Nephron progenitor cell (in vitro differentiated cells): ENCODE measurements around the gene FOSB.

Source experiments
- DNase-seq: peaks from one replicate; pipeline ENCODE4 v3.0.0; 2021
- H3K27ac Mint-ChIP-seq: 2 replicates; pipeline ENCODE4 v1.8.0; 2021; ENCODE audit warnings: mild to moderate bottlenecking, moderate library complexity, mixed read lengths
- H3K27me3 Mint-ChIP-seq: 2 replicates; pipeline ENCODE4 v1.8.0; 2021; ENCODE audit warnings: mild to moderate bottlenecking, low read depth, mixed read lengths; ENCODE audit not compliant: poor library complexity
- H3K36me3 Mint-ChIP-seq: 2 replicates; pipeline ENCODE4 v1.8.0; 2021; ENCODE audit warnings: low read depth, mixed read lengths
- H3K4me1 Mint-ChIP-seq: 2 replicates; pipeline ENCODE4 v1.8.0; 2021; ENCODE audit warnings: mixed read lengths
- H3K4me3 Mint-ChIP-seq: 2 replicates; pipeline ENCODE4 v1.8.0; 2021; ENCODE audit warnings: mild to moderate bottlenecking, moderate library complexity, mixed read lengths
- H3K9me3 Mint-ChIP-seq: 2 replicates; pipeline ENCODE4 v1.8.0; 2021; ENCODE audit warnings: mild to moderate bottlenecking, moderate library complexity, mixed read lengths
- TF ChIP-seq, protein P1 (sequence below): fragments of 200-600 bp; sonication (generic); IDR thresholded peaks from 2 replicates; pipeline ENCODE4 v1.5.0; 2021; ENCODE audit warnings: antibody characterized with exemption

FOSB gene

DNA sequence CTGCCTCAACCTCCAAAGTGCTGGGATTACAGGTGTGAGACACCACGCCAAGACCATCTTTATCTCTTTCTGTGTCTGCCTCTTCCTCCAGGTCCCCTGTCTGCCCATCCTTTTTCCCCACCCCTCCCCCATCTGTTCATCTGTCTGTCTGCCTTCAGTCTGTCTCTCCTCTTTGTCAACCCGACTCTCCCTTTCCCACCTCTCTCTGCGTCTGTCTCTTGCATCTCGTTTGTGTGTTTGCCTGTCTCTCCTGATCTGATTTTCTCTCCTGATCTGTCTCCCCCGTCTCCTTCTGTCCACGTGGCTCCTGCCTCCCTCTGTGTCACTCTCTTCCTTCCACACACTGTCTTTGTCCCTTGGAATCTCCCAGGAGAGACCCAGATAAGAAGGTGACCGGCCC lies 49.4 kb downstream of the FOSB start:
- no peak for DNase-seq
- Mint-ChIP-seq H3K36me3 (peaks cover 20% of the 10 kb centered on the region), H3K9me3 (no peaks in the 10 kb centered on the region), H3K4me1 (peaks cover 15% of the 10 kb centered on the region), H3K4me3 (no peak overlapping the region), H3K27me3 (no peaks in the 10 kb centered on the region), H3K27ac (peak overlapping the region; percentile 62)
- TF ChIP-seq, protein P1, sequence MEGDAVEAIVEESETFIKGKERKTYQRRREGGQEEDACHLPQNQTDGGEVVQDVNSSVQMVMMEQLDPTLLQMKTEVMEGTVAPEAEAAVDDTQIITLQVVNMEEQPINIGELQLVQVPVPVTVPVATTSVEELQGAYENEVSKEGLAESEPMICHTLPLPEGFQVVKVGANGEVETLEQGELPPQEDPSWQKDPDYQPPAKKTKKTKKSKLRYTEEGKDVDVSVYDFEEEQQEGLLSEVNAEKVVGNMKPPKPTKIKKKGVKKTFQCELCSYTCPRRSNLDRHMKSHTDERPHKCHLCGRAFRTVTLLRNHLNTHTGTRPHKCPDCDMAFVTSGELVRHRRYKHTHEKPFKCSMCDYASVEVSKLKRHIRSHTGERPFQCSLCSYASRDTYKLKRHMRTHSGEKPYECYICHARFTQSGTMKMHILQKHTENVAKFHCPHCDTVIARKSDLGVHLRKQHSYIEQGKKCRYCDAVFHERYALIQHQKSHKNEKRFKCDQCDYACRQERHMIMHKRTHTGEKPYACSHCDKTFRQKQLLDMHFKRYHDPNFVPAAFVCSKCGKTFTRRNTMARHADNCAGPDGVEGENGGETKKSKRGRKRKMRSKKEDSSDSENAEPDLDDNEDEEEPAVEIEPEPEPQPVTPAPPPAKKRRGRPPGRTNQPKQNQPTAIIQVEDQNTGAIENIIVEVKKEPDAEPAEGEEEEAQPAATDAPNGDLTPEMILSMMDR = no peak

DNA sequence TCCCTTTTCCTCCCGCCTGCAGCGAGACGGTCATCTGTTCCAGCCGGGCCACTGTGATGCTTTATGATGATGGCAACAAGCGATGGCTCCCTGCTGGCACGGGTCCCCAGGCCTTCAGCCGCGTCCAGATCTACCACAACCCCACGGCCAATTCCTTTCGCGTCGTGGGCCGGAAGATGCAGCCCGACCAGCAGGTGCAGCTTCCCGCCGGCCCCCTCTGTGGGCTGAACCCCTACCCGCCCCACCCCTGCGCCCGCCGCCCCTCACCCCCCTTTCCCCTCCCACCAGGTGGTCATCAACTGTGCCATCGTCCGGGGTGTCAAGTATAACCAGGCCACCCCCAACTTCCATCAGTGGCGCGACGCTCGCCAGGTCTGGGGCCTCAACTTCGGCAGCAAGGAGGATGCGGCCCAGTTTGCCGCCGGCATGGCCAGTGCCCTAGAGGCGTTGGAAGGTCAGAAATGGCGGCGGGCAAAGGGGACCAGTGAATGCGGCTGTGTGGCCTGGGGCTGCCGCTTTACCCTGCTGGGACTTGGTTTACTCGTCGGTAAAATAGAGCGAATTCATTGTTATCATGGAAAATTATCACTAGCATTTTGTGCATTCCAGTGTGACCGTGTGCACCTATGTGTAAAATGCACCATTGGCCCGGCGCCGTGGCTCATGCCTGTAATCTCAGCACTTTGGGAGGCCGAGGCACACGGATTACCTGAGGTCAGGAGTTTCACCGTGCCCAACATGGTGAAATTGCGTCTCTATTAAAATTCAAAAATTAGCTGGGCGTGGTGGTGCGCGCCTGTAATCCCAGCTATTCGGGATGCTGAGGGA lies 50.1 kb downstream of the FOSB start:
- H3K4me1 Mint-ChIP-seq = peaks cover 15% of the 10 kb centered on the region
- H3K9me3 Mint-ChIP-seq = no peaks in the 10 kb centered on the region
- H3K36me3 Mint-ChIP-seq = peaks cover 20% of the 10 kb centered on the region
- TF ChIP-seq, protein P1 = no peak
- H3K27ac Mint-ChIP-seq = peak overlapping the region; percentile 62
- no peaks in the 10 kb centered on the region for H3K27me3 Mint-ChIP-seq
- no peak for DNase-seq
- no peak overlapping the region for H3K4me3 Mint-ChIP-seq

DNA sequence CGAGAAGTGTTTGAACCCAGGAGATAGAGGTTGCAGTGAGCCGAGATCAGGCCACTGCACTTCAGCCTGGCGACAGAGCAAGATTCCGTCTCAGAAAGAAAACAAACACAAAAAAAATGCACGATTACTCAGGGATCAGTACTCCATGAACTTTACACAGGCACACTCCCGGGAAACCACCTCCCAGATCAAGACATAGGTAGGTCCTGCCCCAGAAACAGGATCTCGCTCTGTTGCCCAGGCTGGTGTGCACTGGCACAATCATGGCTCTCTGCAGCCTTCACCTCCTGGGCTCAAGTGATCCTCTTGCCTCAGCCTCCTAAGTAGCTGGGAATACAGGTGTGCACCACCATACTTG lies 50.7 kb downstream of the FOSB start:
- H3K36me3 Mint-ChIP-seq = peaks cover 20% of the 10 kb centered on the region
- no peaks in the 10 kb centered on the region for H3K9me3 Mint-ChIP-seq
- TF ChIP-seq, protein P1 = no peak
- H3K27me3 Mint-ChIP-seq = no peaks in the 10 kb centered on the region
- H3K4me1 Mint-ChIP-seq = peaks cover 15% of the 10 kb centered on the region
- DNase-seq = no peak
- H3K4me3 Mint-ChIP-seq = no peak overlapping the region
- H3K27ac Mint-ChIP-seq = no peak overlapping the region

DNA sequence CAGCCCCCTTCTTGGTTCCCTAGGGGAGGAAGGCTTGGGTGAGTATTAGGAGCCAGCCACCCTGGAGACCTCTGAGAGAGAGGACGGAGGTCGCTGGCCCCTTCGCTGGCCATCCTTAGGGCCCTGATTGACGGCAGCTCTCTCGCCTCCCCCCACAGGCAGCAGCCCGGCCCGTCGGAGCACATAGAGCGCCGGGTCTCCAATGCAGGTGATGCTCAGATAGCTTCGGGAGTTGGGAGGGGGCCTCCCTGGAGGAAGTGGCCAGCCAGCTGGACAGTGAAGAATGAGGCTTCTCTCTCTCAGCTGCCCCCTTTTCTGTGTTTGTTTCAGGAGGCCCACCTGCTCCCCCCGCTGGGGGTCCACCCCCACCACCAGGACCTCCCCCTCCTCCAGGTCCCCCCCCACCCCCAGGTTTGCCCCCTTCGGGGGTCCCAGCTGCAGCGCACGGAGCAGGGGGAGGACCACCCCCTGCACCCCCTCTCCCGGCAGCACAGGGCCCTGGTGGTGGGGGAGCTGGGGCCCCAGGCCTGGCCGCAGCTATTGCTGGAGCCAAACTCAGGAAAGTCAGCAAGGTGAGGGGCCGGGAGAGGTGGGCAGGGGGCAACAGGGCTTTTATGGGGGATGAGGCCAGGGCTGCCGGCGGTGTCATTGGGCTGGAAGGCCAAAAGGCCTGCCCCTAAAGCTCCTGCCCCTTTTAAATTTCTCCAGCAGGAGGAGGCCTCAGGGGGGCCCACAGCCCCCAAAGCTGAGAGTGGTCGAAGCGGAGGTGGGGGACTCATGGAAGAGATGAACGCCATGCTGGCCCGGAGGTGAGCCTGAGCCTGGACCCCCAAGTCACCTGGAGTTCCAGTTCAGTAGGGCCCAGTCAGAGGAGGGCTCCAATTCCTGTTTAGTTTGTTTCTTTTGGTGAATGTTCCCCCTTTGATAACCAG lies 54.5 kb downstream of the FOSB start:
- Mint-ChIP-seq H3K27ac (peak overlapping the region; percentile 54), H3K4me1 (peaks cover 10% of the 10 kb centered on the region), H3K36me3 (peaks cover 31% of the 10 kb centered on the region), H3K9me3 (no peaks in the 10 kb centered on the region), H3K4me3 (no peak overlapping the region), H3K27me3 (peaks cover under 1% of the 10 kb centered on the region)
- no peak for DNase-seq
- TF ChIP-seq, protein P1 = no peak

DNA sequence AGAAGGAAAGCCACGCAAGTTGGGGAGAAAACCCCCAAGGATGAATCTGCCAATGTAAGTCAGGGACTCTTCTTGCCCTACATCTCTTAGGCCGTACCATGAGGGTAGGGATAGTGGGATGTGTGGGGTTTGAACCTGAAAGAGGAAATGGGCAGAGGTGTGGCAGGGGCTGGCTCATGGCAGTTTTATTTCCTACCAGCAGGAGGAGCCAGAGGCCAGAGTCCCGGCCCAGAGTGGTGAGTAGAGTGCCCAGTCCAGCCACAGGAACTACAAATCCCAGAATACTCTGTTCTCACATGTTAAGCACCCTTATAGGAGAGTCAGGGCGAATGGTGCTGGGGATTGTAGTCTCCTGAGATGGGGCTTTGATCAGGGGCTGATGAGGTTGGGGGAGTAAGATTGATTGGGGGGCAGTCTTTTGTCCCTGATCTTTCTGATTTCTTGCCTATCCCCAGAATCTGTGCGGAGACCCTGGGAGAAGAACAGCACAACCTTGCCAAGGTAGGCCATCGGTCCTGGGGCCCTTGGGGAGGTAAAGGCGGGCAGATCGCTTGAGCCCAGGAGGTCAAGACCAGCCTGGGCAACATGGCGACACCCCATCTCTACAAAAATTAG lies 56.0 kb downstream of the FOSB start:
- Mint-ChIP-seq H3K27me3 (peaks cover 15% of the 10 kb centered on the region), H3K9me3 (no peaks in the 10 kb centered on the region), H3K27ac (peak overlapping the region; percentile 66), H3K36me3 (peaks cover 27% of the 10 kb centered on the region), H3K4me3 (no peak overlapping the region), H3K4me1 (peaks cover 21% of the 10 kb centered on the region)
- TF ChIP-seq, protein P1 = peak; percentile 86
- DNase-seq = peak; percentile 81
